ENCODE data around the gene REEP1.

GRCh38 chr2:86301009-86301408 lies 36.4 kb downstream of the REEP1 start:
- no peak for TF ChIP-seq CTCF (IDR thresholded peaks at IDR 0.05)
- no peak for TF ChIP-seq POLR2A (IDR thresholded peaks at IDR 0.05)

Measured in Peyer's patch (tissue), 4 donors.